GM12892 (cell line): Measurements from ENCODE around the gene PEX11B.

Source experiments
- POLR2A ChIP-seq: IDR thresholded peaks from 2 replicates; pipeline ENCODE4 v1.6.1; 2011; ENCODE audit warnings: low read depth, low read length, control low read depth
- POLR2AphosphoS5 ChIP-seq: IDR thresholded peaks from 2 replicates; pipeline ENCODE4 v1.6.1; 2011; ENCODE audit warnings: low read depth, low read length, control low read depth
- TAF1 ChIP-seq: IDR thresholded peaks from 2 replicates; pipeline ENCODE4 v1.6.1; 2011; ENCODE audit warnings: low read depth, mild to moderate bottlenecking, control low read depth, low read length, borderline replicate concordance

GRCh38 chr1:145937436-145937835 is 18.9 kb upstream of the PEX11B start:
- no peak for TF ChIP-seq POLR2A
- TF ChIP-seq POLR2AphosphoS5 = no peak
- no peak for TF ChIP-seq TAF1
